Immature natural killer cell (primary cell): Measurements from ENCODE around the gene ACTN2. TPM values are rescaled to one million over a fixed set of nuclear protein-coding genes. Genes with fewer than 3 reads are reported as not detected.
"Not testable (repeated sequence)": the region's sequence is repeated elsewhere in the genome, so short reads cannot be mapped to it uniquely, and the experiment has no call there.

Experiments used
- DNase-seq, 3 donors: peaks; one replicate each; pipeline ENCODE4 v3.0.0; 2022; ENCODE audit warnings: mixed read lengths in 1 of 3
- H3K27ac Mint-ChIP-seq, 6 donors: one replicate each; pipeline ENCODE4 v1.8.0; 2020; ENCODE audit warnings: mixed read lengths in 6 of 6, mild to moderate bottlenecking in 5 of 6, inconsistent platforms in 4 of 6, moderate library complexity in 3 of 6
- H3K27me3 Mint-ChIP-seq, 3 donors: one replicate each; pipeline ENCODE4 v1.8.0; 2020 to 2021; ENCODE audit warnings: low read depth in 3 of 3, mild to moderate bottlenecking in 3 of 3, mixed read lengths in 3 of 3, moderate library complexity in 3 of 3, inconsistent platforms in 1 of 3
- H3K36me3 Mint-ChIP-seq, 3 donors: one replicate each; pipeline ENCODE4 v1.8.0; 2020; ENCODE audit warnings: mixed read lengths in 3 of 3, inconsistent platforms in 2 of 3, mild to moderate bottlenecking in 2 of 3
- H3K4me1 Mint-ChIP-seq, 2 donors: one replicate each; pipeline ENCODE4 v1.8.0; 2020; ENCODE audit warnings: inconsistent platforms in 2 of 2, mild to moderate bottlenecking in 2 of 2, mixed read lengths in 2 of 2, moderate library complexity in 1 of 2
- H3K4me3 Mint-ChIP-seq, 5 donors: one replicate each; pipeline ENCODE4 v1.8.0; 2020; ENCODE audit warnings: mild to moderate bottlenecking in 5 of 5, mixed read lengths in 5 of 5, inconsistent platforms in 3 of 5, moderate library complexity in 3 of 5
- H3K9me3 Mint-ChIP-seq, 6 donors: one replicate each; pipeline ENCODE4 v1.8.0; 2020; ENCODE audit warnings: mild to moderate bottlenecking in 6 of 6, mixed read lengths in 6 of 6, inconsistent platforms in 4 of 6, moderate library complexity in 3 of 6
- polyA plus RNA-seq, 3 donors: library from polyadenylated mRNA; unstranded; fragments of 300-500 nt; fragmentation: Illumina TruSeq; gene quantifications; one replicate each; pipeline ENCODE4 v1.2.3, GENCODE V29; 2021

The ACTN2 gene
- not detected for polyA plus RNA-seq

- DNase-seq, result peak; percentile 12 to 21 (median 16)
- peaks cover 22 to 31% of the 10 kb centered on the region in 2 donors for H3K4me1 Mint-ChIP-seq
- peak within 1 kb of the TSS in 2 of 6 donors; percentile 58 to 60 for H3K27ac Mint-ChIP-seq
- peak within 1 kb of the TSS; percentile 70 to 98 (median 78) for H3K4me3 Mint-ChIP-seq
- peaks cover 0 to 6% (median 3%) of the 10 kb centered on the region in 3 donors for H3K36me3 Mint-ChIP-seq
- peaks cover 6 to 34% (median 17%) of the 10 kb centered on the region in 3 donors for H3K27me3 Mint-ChIP-seq
- H3K9me3 Mint-ChIP-seq, result peaks cover 0 to 7% (median 1%) of the 10 kb centered on the region in 6 donors
These were observed at the start of gene ACTN2 for GRCh38 chr1:236685917-236686814. ACTN2 (plus strand) TSS chr1:236686499; CDS start chr1:236686674, 175 bp downstream.

- Mint-ChIP-seq H3K4me3 (no peak overlapping the region), H3K36me3 (peaks cover 0 to 3% (median 0%) of the 10 kb centered on the region in 3 donors), H3K27me3 (peaks cover 1 to 5% (median 3%) of the 10 kb centered on the region in 3 donors), H3K4me1 (no peaks in the 10 kb centered on the region), H3K27ac (no peak overlapping the region), H3K9me3 (no peaks in the 10 kb centered on the region)
- DNase-seq, result no peak
These were observed 47.4 kb upstream of the ACTN2 start for GRCh38 chr1:236638945-236639344.

- peaks cover 1 to 5% (median 3%) of the 10 kb centered on the region in 3 donors for H3K27me3 Mint-ChIP-seq
- H3K27ac Mint-ChIP-seq, result no peak overlapping the region
These were observed 46.6 kb upstream of the ACTN2 start for GRCh38 chr1:236639686-236640085.

GRCh38 chr1:236642763-236643162 lies 43.5 kb upstream of the ACTN2 start:
- DNase-seq, result no peak
- Mint-ChIP-seq H3K27ac (no peak overlapping the region), H3K4me1 (no peaks in the 10 kb centered on the region), H3K36me3 (no peaks in the 10 kb centered on the region), H3K9me3 (no peaks in the 10 kb centered on the region), H3K27me3 (peaks cover 0 to 2% (median 1%) of the 10 kb centered on the region in 3 donors), H3K4me3 (no peak overlapping the region)

More at GRCh38 chr1:236639686-236640085, 46.6 kb upstream of the ACTN2 start:
- Mint-ChIP-seq H3K4me3 (no peak overlapping the region), H3K4me1 (no peaks in the 10 kb centered on the region), H3K36me3 (peaks cover 0 to 3% (median 0%) of the 10 kb centered on the region in 3 donors), H3K9me3 (no peaks in the 10 kb centered on the region)
- DNase-seq, result no peak

GRCh38 chr1:236645016-236645680 lies 41.2 kb upstream of the ACTN2 start:
- DNase-seq, result no peak
- Mint-ChIP-seq H3K27me3 (peaks cover 0 to 2% (median 1%) of the 10 kb centered on the region in 3 donors), H3K36me3 (no peaks in the 10 kb centered on the region), H3K27ac (no peak overlapping the region), H3K4me1 (no peaks in the 10 kb centered on the region), H3K9me3 (no peaks in the 10 kb centered on the region), H3K4me3 (no peak overlapping the region)

- peaks cover 0 to 4% (median 0%) of the 10 kb centered on the region in 3 donors for H3K27me3 Mint-ChIP-seq
- H3K9me3 Mint-ChIP-seq, result no peaks in the 10 kb centered on the region
These were observed 31.8 kb upstream of the ACTN2 start for GRCh38 chr1:236654511-236654910.

GRCh38 chr1:236654957-236655356 lies 31.3 kb upstream of the ACTN2 start:
- Mint-ChIP-seq H3K4me3 (no peak overlapping the region), H3K36me3 (no peaks in the 10 kb centered on the region), H3K27ac (no peak overlapping the region), H3K27me3 (peaks cover 0 to 7% (median 0%) of the 10 kb centered on the region in 3 donors), H3K9me3 (no peaks in the 10 kb centered on the region), H3K4me1 (no peaks in the 10 kb centered on the region)
- no peak for DNase-seq

More at GRCh38 chr1:236654511-236654910, 31.8 kb upstream of the ACTN2 start:
- DNase-seq, result no peak
- no peaks in the 10 kb centered on the region for H3K36me3 Mint-ChIP-seq
- no peak overlapping the region for H3K27ac Mint-ChIP-seq
- no peaks in the 10 kb centered on the region for H3K4me1 Mint-ChIP-seq
- no peak overlapping the region for H3K4me3 Mint-ChIP-seq

- Mint-ChIP-seq H3K4me1 (no peaks in the 10 kb centered on the region), H3K36me3 (no peaks in the 10 kb centered on the region), H3K9me3 (no peaks in the 10 kb centered on the region), H3K4me3 (no peak overlapping the region), H3K27me3 (peaks cover 0 to 8% (median 0%) of the 10 kb centered on the region in 3 donors), H3K27ac (no peak overlapping the region)
- DNase-seq, result no peak
These were observed 28.9 kb upstream of the ACTN2 start for GRCh38 chr1:236657398-236657797.

GRCh38 chr1:236659792-236660587 lies 26.3 kb upstream of the ACTN2 start:
- H3K4me3 Mint-ChIP-seq, result no peak overlapping the region
- H3K9me3 Mint-ChIP-seq, result no peaks in the 10 kb centered on the region
- DNase-seq, result no peak
- H3K27ac Mint-ChIP-seq, result no peak overlapping the region
- H3K27me3 Mint-ChIP-seq, result peaks cover 0 to 8% (median 0%) of the 10 kb centered on the region in 3 donors
- no peaks in the 10 kb centered on the region for H3K4me1 Mint-ChIP-seq
- no peaks in the 10 kb centered on the region for H3K36me3 Mint-ChIP-seq

GRCh38 chr1:236663934-236664333 lies 22.4 kb upstream of the ACTN2 start:
- Mint-ChIP-seq H3K36me3 (no peaks in the 10 kb centered on the region), H3K9me3 (peaks cover 0 to 1% (median 0%) of the 10 kb centered on the region in 6 donors), H3K4me3 (no peak overlapping the region), H3K4me1 (no peaks in the 10 kb centered on the region), H3K27ac (no peak overlapping the region), H3K27me3 (peaks cover 0 to 5% (median 4%) of the 10 kb centered on the region in 3 donors)
- DNase-seq, result no peak

- H3K4me3 Mint-ChIP-seq, H3K36me3 Mint-ChIP-seq, H3K4me1 Mint-ChIP-seq, H3K9me3 Mint-ChIP-seq, H3K27ac Mint-ChIP-seq, DNase-seq: not testable (repeated sequence)
- H3K27me3 Mint-ChIP-seq, result peaks cover 1 to 17% (median 11%) of the 10 kb centered on the region in 3 donors
These were observed 17.4 kb upstream of the ACTN2 start for GRCh38 chr1:236668909-236669308.

GRCh38 chr1:236670060-236670459 lies 16.2 kb upstream of the ACTN2 start:
- Mint-ChIP-seq H3K27ac (no peak overlapping the region), H3K4me3 (no peak overlapping the region)
- no peak for DNase-seq

GRCh38 chr1:236673289-236673919 lies 12.9 kb upstream of the ACTN2 start:
- no peak for DNase-seq
- Mint-ChIP-seq H3K9me3 (peaks cover 0 to 1% (median 0%) of the 10 kb centered on the region in 6 donors), H3K4me3 (no peak overlapping the region), H3K27me3 (peaks cover 3 to 13% (median 11%) of the 10 kb centered on the region in 3 donors), H3K27ac (no peak overlapping the region), H3K4me1 (no peaks in the 10 kb centered on the region), H3K36me3 (no peaks in the 10 kb centered on the region)

More at GRCh38 chr1:236670060-236670459, 16.2 kb upstream of the ACTN2 start:
- H3K9me3 Mint-ChIP-seq, result peaks cover 0 to 3% (median 0%) of the 10 kb centered on the region in 6 donors
- no peaks in the 10 kb centered on the region for H3K36me3 Mint-ChIP-seq
- H3K27me3 Mint-ChIP-seq, result peaks cover 1 to 17% (median 11%) of the 10 kb centered on the region in 3 donors
- H3K4me1 Mint-ChIP-seq, result no peaks in the 10 kb centered on the region
